Spleen (tissue), 7 donors: ENCODE results near the gene ANKFN1.

Source experiments
- POLR2AphosphoS5 ChIP-seq, 3 donors: sonication (generic); formaldehyde crosslinking; IDR thresholded peaks; one replicate each; pipeline ENCODE4 v1.5.1; 2017; ENCODE audit warnings: antibody characterized with exemption in 3 of 3
- TF ChIP-seq, protein P1 (sequence below), 11 experiments: fragments of 200-600 bp in 7 of 11; fragments of 450-650 bp in 4 of 11; sonication (generic) in 4 of 11; IDR thresholded peaks in 8 of 11; conservative IDR thresholded peaks in 3 of 11; 1 replicate in 7 of 11; 2 replicates in 4 of 11; pipeline versions ENCODE4 v1.4.0 to v1.8.0; 2016 to 2021; ENCODE audit warnings: antibody characterized with exemption in 11 of 11, inconsistent platforms in 4 of 11, mild to moderate bottlenecking in 1 of 11
- donor health status: DM: no; HTN: no; CAD: no; lungs with moderate emphysema.
- donor health status: DM: no; HTN: no; CAD: no.
- donor health status: DM: no; HTN: no; CAD: no.

- TF ChIP-seq, protein P1, sequence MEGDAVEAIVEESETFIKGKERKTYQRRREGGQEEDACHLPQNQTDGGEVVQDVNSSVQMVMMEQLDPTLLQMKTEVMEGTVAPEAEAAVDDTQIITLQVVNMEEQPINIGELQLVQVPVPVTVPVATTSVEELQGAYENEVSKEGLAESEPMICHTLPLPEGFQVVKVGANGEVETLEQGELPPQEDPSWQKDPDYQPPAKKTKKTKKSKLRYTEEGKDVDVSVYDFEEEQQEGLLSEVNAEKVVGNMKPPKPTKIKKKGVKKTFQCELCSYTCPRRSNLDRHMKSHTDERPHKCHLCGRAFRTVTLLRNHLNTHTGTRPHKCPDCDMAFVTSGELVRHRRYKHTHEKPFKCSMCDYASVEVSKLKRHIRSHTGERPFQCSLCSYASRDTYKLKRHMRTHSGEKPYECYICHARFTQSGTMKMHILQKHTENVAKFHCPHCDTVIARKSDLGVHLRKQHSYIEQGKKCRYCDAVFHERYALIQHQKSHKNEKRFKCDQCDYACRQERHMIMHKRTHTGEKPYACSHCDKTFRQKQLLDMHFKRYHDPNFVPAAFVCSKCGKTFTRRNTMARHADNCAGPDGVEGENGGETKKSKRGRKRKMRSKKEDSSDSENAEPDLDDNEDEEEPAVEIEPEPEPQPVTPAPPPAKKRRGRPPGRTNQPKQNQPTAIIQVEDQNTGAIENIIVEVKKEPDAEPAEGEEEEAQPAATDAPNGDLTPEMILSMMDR (IDR thresholded peaks at IDR 0.05 in 8 of 11, conservative IDR thresholded peaks at IDR 0.05 in 3 of 11) = peak in 6 of 11 experiments; percentile 20 to 36 (median 30)
- TF ChIP-seq POLR2AphosphoS5 (IDR thresholded peaks at IDR 0.05) = no peak
Observed at GRCh38 chr17:56125830-56126819, 27.1 kb upstream of the ANKFN1 start.
